ENCODE data around the gene LRRC32.

The LRRC32 gene

DNA sequence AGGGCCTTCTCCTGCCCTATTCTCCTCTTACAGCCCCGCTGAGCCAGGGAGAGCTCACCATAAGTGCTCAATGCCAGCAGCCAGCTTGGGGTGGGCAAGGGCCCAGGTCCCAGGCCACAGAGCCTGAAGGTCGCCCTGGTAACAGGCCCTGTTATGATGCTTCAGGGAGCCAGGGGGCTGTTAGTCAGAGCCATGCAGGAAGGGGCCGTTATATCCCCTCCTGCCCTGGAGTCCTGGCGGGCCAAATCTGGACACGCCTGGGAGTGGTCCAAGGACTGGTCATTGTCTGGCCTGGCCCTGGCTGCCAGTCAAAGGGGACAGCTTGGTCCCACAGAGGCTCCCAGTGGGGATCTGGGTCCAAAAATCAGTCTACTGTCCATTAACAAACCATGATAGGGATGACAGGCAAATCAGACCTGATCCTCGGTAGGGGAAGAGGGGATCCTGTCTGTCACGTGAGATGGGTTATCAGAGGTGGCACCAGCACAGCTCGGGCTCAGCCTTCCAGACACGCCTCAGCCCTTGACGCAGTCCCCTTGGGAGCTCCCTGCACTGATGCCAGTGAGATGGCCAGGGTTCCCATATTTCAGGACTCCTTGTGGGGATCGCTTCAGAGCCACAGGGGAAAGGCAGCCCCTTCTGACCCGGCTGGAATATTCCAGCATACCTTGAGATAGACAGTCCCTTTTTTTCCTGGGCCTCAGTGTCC, 55.9 kb downstream of the LRRC32 start:
- Histone ChIP-seq H3K27me3 (peaks cover 45% of the 10 kb centered on the region), H3K27ac (no peak overlapping the region), H3K4me3 (ENCODE audit: low read depth in 1 of 2, low read length in 1 of 2) (no peak overlapping the region), H3K9me3 (no peaks in the 10 kb centered on the region), H3K36me3 (no peaks in the 10 kb centered on the region), H3K4me1 (ENCODE audit: control insufficient read depth in 1 of 2, insufficient read depth in 1 of 2, low read depth in 1 of 2, low read length in 1 of 2) (no peaks in the 10 kb centered on the region)
- TF ChIP-seq, protein P1, sequence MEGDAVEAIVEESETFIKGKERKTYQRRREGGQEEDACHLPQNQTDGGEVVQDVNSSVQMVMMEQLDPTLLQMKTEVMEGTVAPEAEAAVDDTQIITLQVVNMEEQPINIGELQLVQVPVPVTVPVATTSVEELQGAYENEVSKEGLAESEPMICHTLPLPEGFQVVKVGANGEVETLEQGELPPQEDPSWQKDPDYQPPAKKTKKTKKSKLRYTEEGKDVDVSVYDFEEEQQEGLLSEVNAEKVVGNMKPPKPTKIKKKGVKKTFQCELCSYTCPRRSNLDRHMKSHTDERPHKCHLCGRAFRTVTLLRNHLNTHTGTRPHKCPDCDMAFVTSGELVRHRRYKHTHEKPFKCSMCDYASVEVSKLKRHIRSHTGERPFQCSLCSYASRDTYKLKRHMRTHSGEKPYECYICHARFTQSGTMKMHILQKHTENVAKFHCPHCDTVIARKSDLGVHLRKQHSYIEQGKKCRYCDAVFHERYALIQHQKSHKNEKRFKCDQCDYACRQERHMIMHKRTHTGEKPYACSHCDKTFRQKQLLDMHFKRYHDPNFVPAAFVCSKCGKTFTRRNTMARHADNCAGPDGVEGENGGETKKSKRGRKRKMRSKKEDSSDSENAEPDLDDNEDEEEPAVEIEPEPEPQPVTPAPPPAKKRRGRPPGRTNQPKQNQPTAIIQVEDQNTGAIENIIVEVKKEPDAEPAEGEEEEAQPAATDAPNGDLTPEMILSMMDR (IDR thresholded peaks at IDR 0.05), result no peak

DNA sequence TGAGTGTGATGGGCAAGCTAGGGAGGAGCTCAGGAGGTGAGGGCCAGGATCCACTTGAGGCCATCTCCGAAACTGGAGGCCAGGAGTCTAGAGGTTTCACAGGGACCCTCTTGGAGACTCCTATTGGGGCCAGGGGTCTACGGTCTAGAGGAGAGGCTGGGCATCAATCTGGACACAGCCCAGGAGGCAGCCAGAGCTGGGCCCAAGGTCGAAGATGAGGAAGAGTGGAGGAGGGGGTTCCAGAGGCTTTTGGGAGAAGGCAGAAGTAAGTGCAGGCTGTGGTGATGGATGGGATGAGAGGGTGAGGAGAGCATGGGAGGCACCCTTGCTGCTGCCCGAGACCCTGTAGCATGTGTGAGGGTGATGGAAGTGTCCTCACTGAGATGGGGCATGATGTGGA, 56.6 kb downstream of the LRRC32 start:
- Histone ChIP-seq H3K27me3 (peaks cover 46% of the 10 kb centered on the region), H3K27ac (no peak overlapping the region), H3K36me3 (no peaks in the 10 kb centered on the region), H3K9me3 (no peaks in the 10 kb centered on the region), H3K4me3 (ENCODE audit: low read depth in 1 of 2, low read length in 1 of 2) (no peak overlapping the region), H3K4me1 (ENCODE audit: control insufficient read depth in 1 of 2, insufficient read depth in 1 of 2, low read depth in 1 of 2, low read length in 1 of 2) (no peaks in the 10 kb centered on the region)
- TF ChIP-seq, protein P1 (IDR thresholded peaks at IDR 0.05), result no peak

DNA sequence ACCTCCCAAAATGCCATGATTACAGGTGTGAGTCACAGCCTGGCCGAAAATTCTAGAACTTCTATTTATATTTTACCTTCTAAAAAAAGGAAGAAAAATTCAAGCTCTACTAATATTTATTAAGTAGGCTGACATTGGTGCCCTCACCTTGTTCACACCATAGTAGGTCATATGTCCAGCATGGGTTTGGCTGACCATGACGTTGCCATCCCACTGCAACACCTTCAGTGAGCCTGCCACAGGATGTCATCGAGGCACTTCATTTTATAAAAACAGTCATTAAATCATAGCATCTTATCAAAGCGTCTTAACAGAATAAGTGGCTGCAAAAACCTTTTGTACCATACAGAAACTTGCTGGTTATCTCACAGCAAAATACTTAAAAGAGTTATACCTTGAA, 58.3 kb downstream of the LRRC32 start:
- Histone ChIP-seq H3K27ac (no peak overlapping the region), H3K27me3 (peaks cover 45% of the 10 kb centered on the region), H3K9me3 (no peaks in the 10 kb centered on the region), H3K4me1 (ENCODE audit: control insufficient read depth in 1 of 2, insufficient read depth in 1 of 2, low read depth in 1 of 2, low read length in 1 of 2) (no peaks in the 10 kb centered on the region), H3K4me3 (ENCODE audit: low read depth in 1 of 2, low read length in 1 of 2) (no peak overlapping the region), H3K36me3 (no peaks in the 10 kb centered on the region)
- TF ChIP-seq, protein P1 (IDR thresholded peaks at IDR 0.05), result no peak

DNA sequence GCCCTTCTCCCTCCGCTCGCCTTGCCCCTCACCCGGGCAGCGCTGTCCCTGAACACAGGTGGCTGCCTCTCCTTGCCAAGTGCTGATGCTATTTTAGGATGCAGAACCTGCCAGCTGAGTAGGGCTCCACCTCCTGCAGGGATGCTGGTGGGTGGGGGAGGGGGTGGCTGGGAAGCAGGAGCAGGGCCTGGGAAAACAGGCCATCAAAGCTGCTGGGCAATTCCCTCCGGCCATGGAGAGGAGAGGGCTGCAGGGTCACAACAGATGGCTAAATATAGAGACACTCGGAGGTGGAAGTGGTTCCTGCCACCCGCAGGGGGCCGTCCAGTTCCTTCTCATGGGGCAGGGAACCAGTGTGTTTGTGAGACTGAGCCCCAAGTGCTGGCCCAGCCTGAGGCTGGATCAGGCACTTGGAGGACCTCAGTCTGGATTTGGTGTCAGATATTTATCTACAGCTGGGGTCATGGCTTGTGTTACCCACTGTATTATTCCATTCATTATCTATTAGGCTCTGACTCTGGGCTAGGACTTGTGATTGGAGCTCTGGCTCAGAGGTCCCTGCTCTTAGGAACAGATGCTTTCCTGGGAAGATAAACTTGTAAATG, 59.6 kb downstream of the LRRC32 start:
- Histone ChIP-seq H3K4me3 (ENCODE audit: low read depth in 1 of 2, low read length in 1 of 2) (no peak overlapping the region), H3K36me3 (no peaks in the 10 kb centered on the region), H3K4me1 (ENCODE audit: control insufficient read depth in 1 of 2, insufficient read depth in 1 of 2, low read depth in 1 of 2, low read length in 1 of 2) (no peaks in the 10 kb centered on the region), H3K9me3 (no peaks in the 10 kb centered on the region), H3K27ac (no peak overlapping the region), H3K27me3 (peaks cover 37% of the 10 kb centered on the region)
- TF ChIP-seq, protein P1 (IDR thresholded peaks at IDR 0.05), result no peak

DNA sequence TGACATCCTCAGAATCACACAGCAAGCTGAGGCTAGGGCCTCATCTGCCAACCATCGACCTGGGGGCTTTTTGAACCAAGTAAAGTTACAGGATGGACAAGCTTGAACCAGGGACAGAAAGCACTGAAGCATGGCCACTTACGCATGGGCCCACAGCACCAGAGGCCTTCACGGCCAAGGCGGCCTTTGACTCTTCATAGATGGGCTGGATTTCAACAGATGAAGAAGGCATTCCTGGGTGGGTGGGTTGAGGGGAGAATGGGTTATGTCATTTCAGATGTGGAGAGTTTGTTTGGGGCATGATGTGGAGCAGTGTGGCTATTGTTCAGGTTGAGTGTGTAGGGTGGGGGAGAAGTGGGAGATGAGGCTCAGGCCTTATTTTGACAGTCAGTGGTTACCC, 60.2 kb downstream of the LRRC32 start:
- Histone ChIP-seq H3K36me3 (no peaks in the 10 kb centered on the region), H3K4me3 (ENCODE audit: low read depth in 1 of 2, low read length in 1 of 2) (no peak overlapping the region), H3K4me1 (ENCODE audit: control insufficient read depth in 1 of 2, insufficient read depth in 1 of 2, low read depth in 1 of 2, low read length in 1 of 2) (no peaks in the 10 kb centered on the region), H3K9me3 (no peaks in the 10 kb centered on the region), H3K27ac (no peak overlapping the region), H3K27me3 (peaks cover 35% of the 10 kb centered on the region)
- TF ChIP-seq, protein P1 (IDR thresholded peaks at IDR 0.05), result no peak

Measured in neutrophil (primary cell).